Astrocyte of the hippocampus (primary cell): Measurements from ENCODE around the gene MARVELD2.
"Not testable (repeated sequence)": the region's sequence is repeated elsewhere in the genome, so short reads cannot be mapped to it uniquely, and the experiment has no call there.

Source experiments
- DNase-seq: peaks from one replicate; pipeline ENCODE4 v3.0.0; 2011; ENCODE audit warnings: low read depth, low spot score

MARVELD2 gene

GRCh38 chr5:69414885-69415583 is at the start of gene MARVELD2:
MARVELD2 (plus strand) TSS chr5:69415116; CDS start chr5:69419386, 4,270 bp downstream.
- DNase-seq: peak; percentile 79

- no peak for DNase-seq
Measured at GRCh38 chr5:69367697-69368279, 47.1 kb upstream of the MARVELD2 start.

- DNase-seq: no peak
Measured at GRCh38 chr5:69368458-69369339, 46.2 kb upstream of the MARVELD2 start.

- peak; percentile 96 for DNase-seq
Measured at GRCh38 chr5:69369340-69370121, 45.4 kb upstream of the MARVELD2 start, which contains the start of the genes AK6, RAD17 and TAF9. AK6 (minus strand) TSS chr5:69369520; CDS start chr5:69369490, 30 bp downstream. RAD17 (plus strand) TSS chr5:69369818; CDS start chr5:69372209, 2,391 bp downstream. TAF9 (minus strand) TSS chr5:69369520; CDS start chr5:69365737, 3,783 bp downstream.

- not testable (repeated sequence) for DNase-seq
Measured at GRCh38 chr5:69370335-69370734, 44.6 kb upstream of the MARVELD2 start.

- DNase-seq: no peak
Measured at GRCh38 chr5:69372394-69372793, 42.5 kb upstream of the MARVELD2 start.

GRCh38 chr5:69374911-69375446 is 39.9 kb upstream of the MARVELD2 start:
- no peak for DNase-seq

- no peak for DNase-seq
Measured at GRCh38 chr5:69378376-69378775, 36.5 kb upstream of the MARVELD2 start.

- no peak for DNase-seq
Measured at GRCh38 chr5:69404659-69405330, 10.1 kb upstream of the MARVELD2 start.

- DNase-seq: peak; percentile 7
Measured at GRCh38 chr5:69415584-69415958, 655 bp downstream of the MARVELD2 start.

GRCh38 chr5:69416180-69416579 is 1.3 kb downstream of the MARVELD2 start:
- no peak for DNase-seq

- no peak for DNase-seq
Measured at GRCh38 chr5:69416699-69417098, 1.8 kb downstream of the MARVELD2 start.

- DNase-seq: no peak
Measured at GRCh38 chr5:69418554-69418953, 3.6 kb downstream of the MARVELD2 start.

GRCh38 chr5:69431424-69432303 is 16.7 kb downstream of the MARVELD2 start:
- no peak for DNase-seq

- DNase-seq: no peak
Measured at GRCh38 chr5:69432412-69433206, 17.7 kb downstream of the MARVELD2 start.

GRCh38 chr5:69435276-69435884 is 20.5 kb downstream of the MARVELD2 start:
- not testable (repeated sequence) for DNase-seq

- DNase-seq: peak; percentile 47
Measured at GRCh38 chr5:69444127-69444754, 29.3 kb downstream of the MARVELD2 start.

- no peak for DNase-seq
Measured at GRCh38 chr5:69449511-69449910, 34.6 kb downstream of the MARVELD2 start.
